Panc1 (cell line): ENCODE data around the gene TWIST2. TPM values are rescaled to one million over a fixed set of nuclear protein-coding genes. Genes with fewer than 3 reads are reported as not detected.

Experiments
- ATAC-seq: fragments of 200-7000 bp; cut with Tn5 transposase; 2 replicates; pipeline ENCODE4 v1.9.1; 2020; ENCODE audit warnings: mild to moderate bottlenecking, moderate library complexity
- BruUV-seq: library from RNA; stranded (reverse); fragments of 400-500 nt; replicated peaks from 2 replicates; lab custom pipeline; 2021; lab: Mats Ljungman, UMichigan
- CTCF ChIA-PET: fragments of 300-600 bp; sonication (Branson Sonifier 250); formaldehyde crosslinking; loops from one replicate; lab custom pipeline; 2022; ENCODE audit warnings: antibody characterized with exemption; lab: Charles Lee
- POLR2A ChIA-PET: fragments of 300-600 bp; sonication (Branson Sonifier 250); formaldehyde crosslinking; loops from one replicate; lab custom pipeline; 2022; ENCODE audit warnings: antibody characterized with exemption; lab: Charles Lee
- DNase-seq: peaks from one replicate; pipeline ENCODE4 v3.0.0-alpha.2; 2010; ENCODE audit warnings: low read depth, low spot score
- H3K27ac ChIP-seq: 2 replicates; pipeline ENCODE4 v1.5.1; 2011; ENCODE audit warnings: mild to moderate bottlenecking, low read length, inconsistent platforms
- H3K27me3 ChIP-seq: fragments of 200-500 bp; sonication (Bioruptor generic); 2 replicates; pipeline ENCODE4 v1.6.0; 2014; ENCODE audit warnings: low read length, inconsistent platforms; ENCODE audit not compliant: control insufficient read depth, insufficient read depth
- H3K36me3 ChIP-seq: fragments of 200-500 bp; sonication (Bioruptor generic); 2 replicates; pipeline ENCODE4 v1.5.1; 2014; ENCODE audit warnings: inconsistent platforms, mild to moderate bottlenecking, low read length, moderate library complexity; ENCODE audit not compliant: control insufficient read depth, insufficient read depth
- H3K4me1 ChIP-seq: 2 replicates; pipeline ENCODE4 v1.5.1; 2011; ENCODE audit warnings: inconsistent platforms, mild to moderate bottlenecking, low read length, moderate library complexity; ENCODE audit not compliant: control insufficient read depth, insufficient read depth
- H3K4me3 ChIP-seq, 2 experiments: 2 replicates each; pipeline ENCODE4 v1.5.1; 2011 to 2012; ENCODE audit warnings: low read depth in 2 of 2, low read length in 2 of 2, mild to moderate bottlenecking in 2 of 2, inconsistent platforms in 1 of 2, moderate library complexity in 1 of 2
- H3K9me3 ChIP-seq: fragments of 200-500 bp; sonication (Bioruptor generic); 2 replicates; pipeline ENCODE4 v1.5.1; 2014; ENCODE audit warnings: low read depth, mild to moderate bottlenecking, inconsistent platforms, low read length, moderate library complexity; ENCODE audit not compliant: control insufficient read depth, insufficient read depth
- CTCF ChIP-seq: fragments of 450-650 bp; IDR thresholded peaks from 2 replicates; pipeline ENCODE4 v1.5.1; 2017; ENCODE audit warnings: mild to moderate bottlenecking
- POLR2AphosphoS5 ChIP-seq: IDR thresholded peaks from 2 replicates; pipeline ENCODE4 v1.6.1; 2012; ENCODE audit warnings: mild to moderate bottlenecking, low read depth, low read length, moderate library complexity
- REST ChIP-seq, 2 experiments: IDR thresholded peaks; 2 replicates each; pipeline ENCODE4 v1.6.1; 2011 to 2012; ENCODE audit warnings: low read depth in 2 of 2, control low read depth in 1 of 2, low read length in 1 of 2, mild to moderate bottlenecking in 1 of 2, moderate library complexity in 1 of 2; ENCODE audit not compliant: insufficient read depth in 1 of 2
- SIN3A ChIP-seq: IDR thresholded peaks from 2 replicates; pipeline ENCODE4 v1.6.1; 2012; ENCODE audit warnings: low read depth, mild to moderate bottlenecking, low read length, moderate library complexity, borderline replicate concordance; ENCODE audit not compliant: insufficient read depth
- TCF7L2 ChIP-seq: IDR thresholded peaks from 2 replicates; pipeline ENCODE4 v1.6.1; 2011; ENCODE audit warnings: mild to moderate bottlenecking, low read depth, low read length, inconsistent platforms
- in situ Hi-C: cut with HindIII; loops from 2 replicates; pipeline ENCODE4 v1.10.0; 2016; ENCODE audit warnings: low sequenced_read_pairs, low pct_unique_long_range_greater_than_20kb
- intact Hi-C: fragments of 100-400 bp; cut with micrococcal nuclease; formaldehyde crosslinking; loops from one replicate; pipeline ENCODE4 v1.10.0; 2022; ENCODE audit not compliant: unreplicated experiment
- total RNA-seq: library from RNA; stranded (reverse); gene quantifications from one replicate; pipeline ENCODE4 v1.2.1, GENCODE V29; 2021; ENCODE audit not compliant: unreplicated experiment

TWIST2 gene
- total RNA-seq, 1 experiment from 2014 or later: 4.2 TPM

GRCh38 chr2:238890131-238890530 is 42.2 kb downstream of the TWIST2 start:
- no peaks in the 10 kb centered on the region for H3K36me3 ChIP-seq
- no peaks in the 10 kb centered on the region for H3K27me3 ChIP-seq
- intact Hi-C loops (no loop called here), in situ Hi-C loops (no loop called here)
- H3K4me1 ChIP-seq: peaks cover 2% of the 10 kb centered on the region; the same call in 1 of the 2 replicates
- H3K27ac ChIP-seq: no peak overlapping the region
- no peak overlapping the region for H3K4me3 ChIP-seq
- no TSS peak for BruUV-seq
- TF ChIP-seq POLR2AphosphoS5: no peak
- DNase-seq (no peak), ATAC-seq (no peak)
- ChIA-PET CTCF (no interaction called here), POLR2A (no interaction called here)
- no peaks in the 10 kb centered on the region for H3K9me3 ChIP-seq

- no TSS peak for BruUV-seq
- Histone ChIP-seq H3K27ac (no peak overlapping the region), H3K27me3 (no peaks in the 10 kb centered on the region), H3K4me3 (no peak overlapping the region), H3K4me1 (peaks cover 3% of the 10 kb centered on the region; the same call in 1 of the 2 replicates), H3K36me3 (no peaks in the 10 kb centered on the region), H3K9me3 (no peaks in the 10 kb centered on the region)
- DNase-seq: no peak
- in situ Hi-C loops (no loop called here), intact Hi-C loops (no loop called here)
- POLR2A ChIA-PET: no interaction called here
- TF ChIP-seq TCF7L2: no peak
- no peak for TF ChIP-seq CTCF
- TF ChIP-seq REST (IDR thresholded peaks at IDR 0.05; ENCODE audit: insufficient read depth in 1 of 2, low read depth in 2 of 2, low read length in 1 of 2): no peak
- no peak for TF ChIP-seq SIN3A
- no peak for TF ChIP-seq POLR2AphosphoS5
- no peak for ATAC-seq
- CTCF ChIA-PET: no interaction called here
Observed at GRCh38 chr2:238890618-238891456, 43.0 kb downstream of the TWIST2 start.
